ENCODE results near the gene IFIT3.
A peak's percentile ranks its signal among the peaks of the same experiment; 100 is the strongest.
"Not testable (repeated sequence)": the region's sequence is repeated elsewhere in the genome, so short reads cannot be mapped to it uniquely, and the experiment has no call there.

Gene IFIT3

DNA sequence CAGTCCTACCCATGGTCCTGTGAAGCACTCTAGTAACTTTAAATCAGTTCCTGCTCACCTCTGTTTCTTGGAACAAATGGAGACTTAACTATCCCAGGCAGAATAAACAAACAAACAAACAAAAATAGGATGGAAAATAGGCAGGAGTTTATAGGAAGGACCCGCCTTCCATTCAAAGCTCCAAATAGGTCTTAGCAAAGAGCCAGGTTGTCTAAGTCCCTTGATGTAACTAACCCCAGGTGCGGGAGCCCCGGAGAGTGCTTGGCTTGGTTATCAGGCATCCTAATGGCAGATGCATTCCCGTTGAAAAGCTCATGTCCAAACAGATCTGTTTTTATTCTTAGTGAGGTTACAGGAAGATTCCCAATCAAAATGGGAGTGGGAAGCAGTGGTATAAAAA lies 23.8 kb upstream of the IFIT3 start:
- no peak for DNase-seq

DNA sequence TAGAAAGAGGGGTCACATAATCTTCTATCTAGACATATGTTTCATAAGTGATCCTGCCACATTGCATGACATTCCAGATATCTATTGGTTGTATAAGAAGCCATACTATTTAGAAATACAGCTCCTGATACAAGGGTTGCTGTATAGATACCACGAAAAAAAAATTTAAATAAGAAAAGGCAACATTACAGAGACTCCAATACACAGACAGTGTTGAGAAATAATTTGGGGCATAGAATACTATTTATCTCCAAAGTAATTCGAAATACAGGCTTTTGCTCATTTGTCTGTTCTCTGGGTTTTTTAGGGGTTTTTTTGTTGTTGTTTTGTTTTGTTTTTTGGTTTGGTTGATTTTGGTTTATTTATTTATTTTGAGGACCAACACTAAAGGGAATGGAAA lies 23.4 kb upstream of the IFIT3 start:
- no peak for DNase-seq

DNA sequence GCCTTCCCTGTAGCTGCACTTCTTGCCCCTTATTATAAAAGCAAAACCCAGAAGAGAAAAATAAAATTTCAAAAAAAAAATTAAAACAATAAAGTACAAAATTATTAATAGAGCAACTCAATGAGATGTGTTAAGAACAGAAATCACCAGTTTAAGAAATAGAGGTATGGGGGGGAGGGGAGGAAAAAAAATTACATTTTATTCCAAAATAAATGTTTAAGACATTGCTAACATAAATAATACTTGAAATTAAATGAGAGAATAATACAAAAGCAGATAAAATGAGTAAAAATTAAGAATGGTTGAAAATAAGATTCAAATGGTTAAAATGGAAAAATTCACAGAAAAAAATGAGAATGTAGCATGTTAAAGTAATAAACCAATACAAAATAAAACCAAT lies 22.9 kb upstream of the IFIT3 start:
- DNase-seq = no peak

DNA sequence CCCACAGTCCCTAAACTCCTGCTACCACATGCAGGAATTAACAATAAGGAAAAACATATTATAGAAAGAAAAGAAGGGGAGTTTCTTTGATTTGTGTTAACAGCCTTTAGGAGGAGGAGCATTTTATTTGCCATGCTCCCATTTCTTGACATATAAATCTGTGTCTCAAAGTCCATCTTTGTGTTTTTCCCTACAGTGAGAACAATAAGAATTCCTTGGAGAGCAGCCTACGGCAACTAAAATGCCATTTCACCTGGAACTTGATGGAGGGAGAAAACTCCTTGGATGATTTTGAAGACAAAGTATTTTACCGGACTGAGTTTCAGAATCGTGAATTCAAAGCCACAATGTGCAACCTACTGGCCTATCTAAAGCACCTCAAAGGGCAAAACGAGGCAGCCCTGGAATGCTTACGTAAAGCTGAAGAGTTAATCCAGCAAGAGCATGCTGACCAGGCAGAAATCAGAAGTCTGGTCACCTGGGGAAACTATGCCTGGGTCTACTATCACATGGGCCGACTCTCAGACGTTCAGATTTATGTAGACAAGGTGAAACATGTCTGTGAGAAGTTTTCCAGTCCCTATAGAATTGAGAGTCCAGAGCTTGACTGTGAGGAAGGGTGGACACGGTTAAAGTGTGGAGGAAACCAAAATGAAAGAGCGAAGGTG lies 21.9 kb upstream of the IFIT3 start:
- no peak for DNase-seq

DNA sequence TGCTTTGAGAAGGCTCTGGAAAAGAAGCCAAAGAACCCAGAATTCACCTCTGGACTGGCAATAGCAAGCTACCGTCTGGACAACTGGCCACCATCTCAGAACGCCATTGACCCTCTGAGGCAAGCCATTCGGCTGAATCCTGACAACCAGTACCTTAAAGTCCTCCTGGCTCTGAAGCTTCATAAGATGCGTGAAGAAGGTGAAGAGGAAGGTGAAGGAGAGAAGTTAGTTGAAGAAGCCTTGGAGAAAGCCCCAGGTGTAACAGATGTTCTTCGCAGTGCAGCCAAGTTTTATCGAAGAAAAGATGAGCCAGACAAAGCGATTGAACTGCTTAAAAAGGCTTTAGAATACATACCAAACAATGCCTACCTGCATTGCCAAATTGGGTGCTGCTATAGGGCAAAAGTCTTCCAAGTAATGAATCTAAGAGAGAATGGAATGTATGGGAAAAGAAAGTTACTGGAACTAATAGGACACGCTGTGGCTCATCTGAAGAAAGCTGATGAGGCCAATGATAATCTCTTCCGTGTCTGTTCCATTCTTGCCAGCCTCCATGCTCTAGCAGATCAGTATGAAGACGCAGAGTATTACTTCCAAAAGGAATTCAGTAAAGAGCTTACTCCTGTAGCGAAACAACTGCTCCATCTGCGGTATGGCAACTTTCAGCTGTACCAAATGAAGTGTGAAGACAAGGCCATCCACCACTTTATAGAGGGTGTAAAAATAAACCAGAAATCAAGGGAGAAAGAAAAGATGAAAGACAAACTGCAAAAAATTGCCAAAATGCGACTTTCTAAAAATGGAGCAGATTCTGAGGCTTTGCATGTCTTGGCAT lies 21.1 kb upstream of the IFIT3 start:
- DNase-seq = no peak

DNA sequence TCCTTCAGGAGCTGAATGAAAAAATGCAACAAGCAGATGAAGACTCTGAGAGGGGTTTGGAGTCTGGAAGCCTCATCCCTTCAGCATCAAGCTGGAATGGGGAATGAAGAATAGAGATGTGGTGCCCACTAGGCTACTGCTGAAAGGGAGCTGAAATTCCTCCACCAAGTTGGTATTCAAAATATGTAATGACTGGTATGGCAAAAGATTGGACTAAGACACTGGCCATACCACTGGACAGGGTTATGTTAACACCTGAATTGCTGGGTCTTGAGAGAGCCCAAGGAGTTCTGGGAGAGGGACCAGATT lies 20.6 kb upstream of the IFIT3 start:
- DNase-seq = no peak

DNA sequence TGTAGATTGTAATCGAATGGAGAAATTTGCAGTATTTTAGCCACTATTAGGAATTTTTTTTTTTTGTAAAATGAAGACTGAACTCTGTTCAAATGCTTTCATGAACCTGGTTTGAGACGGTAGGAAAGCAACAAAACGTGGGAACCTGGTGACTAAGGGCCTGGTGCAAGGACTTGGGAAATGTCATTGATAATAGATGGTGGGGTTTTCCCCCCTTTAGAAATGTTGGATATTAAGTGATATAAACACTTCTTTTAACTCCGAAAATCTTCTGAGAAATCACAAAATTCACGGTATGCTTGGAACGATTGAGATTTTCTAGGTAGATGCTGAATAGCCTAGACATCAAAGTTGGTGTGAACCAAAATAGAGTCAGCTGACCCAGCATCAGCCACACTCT lies 19.5 kb upstream of the IFIT3 start:
- no peak for DNase-seq

DNA sequence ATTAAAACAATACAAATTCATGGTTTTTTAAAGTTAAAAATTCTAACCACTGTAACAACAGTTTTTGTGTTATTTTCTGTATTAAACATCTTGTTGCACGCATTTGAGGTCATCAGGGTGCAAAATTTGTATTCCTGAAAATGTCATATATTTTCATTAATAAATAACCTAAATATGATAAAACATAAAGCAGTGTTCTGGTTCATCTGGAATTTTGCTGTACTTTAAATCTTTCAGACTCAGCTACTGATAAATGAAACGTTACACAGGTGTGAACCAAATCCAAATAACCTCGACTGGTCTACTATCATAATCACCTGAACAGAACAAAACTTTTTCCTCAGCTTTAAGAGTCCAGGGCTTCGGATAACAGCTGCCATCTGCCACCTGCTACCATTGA lies 19.1 kb upstream of the IFIT3 start:
- DNase-seq = no peak

DNA sequence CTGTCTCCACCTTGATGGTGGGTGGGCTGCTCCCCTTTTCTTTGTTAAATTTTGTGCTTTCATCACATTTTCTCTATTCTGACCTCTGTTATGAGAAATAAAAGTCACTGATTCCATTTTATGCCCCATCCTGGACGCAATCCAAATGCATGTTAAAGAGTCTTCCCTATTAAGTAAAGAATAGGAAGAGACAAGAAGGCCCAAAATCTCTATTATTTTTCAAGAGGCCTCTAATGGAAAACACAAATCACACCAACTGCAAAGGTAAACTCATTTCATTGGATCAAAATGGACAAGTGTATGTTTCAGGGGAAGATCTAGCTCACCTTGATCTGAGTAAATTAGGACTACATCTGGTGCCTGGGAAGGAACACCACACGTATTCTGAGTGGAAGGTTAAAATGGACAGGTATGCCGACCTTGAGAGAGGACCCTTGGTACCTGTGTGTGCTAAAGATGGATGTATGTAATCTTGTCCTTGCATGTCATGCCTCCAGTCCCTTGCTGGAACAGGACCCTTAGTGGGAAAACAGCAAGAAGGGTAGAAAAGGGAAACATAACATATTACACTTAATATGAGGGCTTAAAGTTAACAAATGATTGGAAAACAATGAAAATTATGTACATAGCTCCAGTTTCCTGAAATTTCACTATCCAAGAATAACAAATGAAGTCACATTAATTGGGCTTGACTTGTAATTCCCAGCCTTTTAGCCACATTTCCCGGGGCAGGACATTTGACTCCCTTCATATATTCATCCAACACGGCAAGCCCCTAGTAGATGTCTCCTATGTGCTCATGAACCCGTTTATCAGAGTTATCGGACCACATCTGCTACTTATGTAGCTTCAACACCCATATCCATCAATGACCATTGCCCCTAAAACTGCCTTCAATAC lies 18.4 kb upstream of the IFIT3 start:
- DNase-seq = no peak

DNA sequence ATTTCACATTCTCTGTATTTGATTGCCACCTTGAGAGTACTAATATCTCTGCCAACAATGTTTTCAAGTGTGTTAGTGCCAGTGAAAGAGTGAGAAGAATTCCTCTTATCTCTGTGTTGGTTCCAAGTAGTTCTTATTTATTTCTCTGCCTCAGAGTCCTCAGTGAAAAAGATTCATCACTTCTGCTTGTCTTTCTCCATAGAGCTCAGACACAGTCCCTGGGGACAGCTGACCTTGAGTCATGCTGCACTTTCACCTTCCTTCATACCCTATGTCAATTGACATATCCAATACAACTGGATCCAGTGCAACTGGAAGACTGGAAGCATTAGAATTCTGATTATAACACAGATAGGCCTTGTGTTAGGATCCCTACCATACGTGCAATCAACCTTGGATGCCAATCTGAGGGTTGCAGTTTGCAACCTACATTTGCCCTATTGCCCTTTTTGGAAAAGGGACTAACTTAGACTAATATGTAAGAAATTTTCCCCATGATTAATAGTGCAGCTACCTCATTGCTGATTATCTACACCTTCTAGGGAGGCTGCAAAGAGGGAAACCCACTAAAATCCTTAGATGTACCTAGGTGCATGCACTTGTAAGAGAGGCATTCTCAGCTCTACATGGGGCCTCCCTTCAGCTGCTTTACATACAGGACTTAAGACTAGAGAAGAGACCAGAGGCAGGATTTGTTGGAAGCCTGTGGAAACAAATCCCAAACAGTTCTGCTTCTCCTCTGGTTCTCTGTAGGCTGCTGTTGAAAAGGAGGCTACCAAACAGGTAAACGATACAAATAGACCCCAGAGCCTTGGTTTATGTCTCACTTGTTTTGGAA lies 17.5 kb upstream of the IFIT3 start:
- no peak for DNase-seq

DNA sequence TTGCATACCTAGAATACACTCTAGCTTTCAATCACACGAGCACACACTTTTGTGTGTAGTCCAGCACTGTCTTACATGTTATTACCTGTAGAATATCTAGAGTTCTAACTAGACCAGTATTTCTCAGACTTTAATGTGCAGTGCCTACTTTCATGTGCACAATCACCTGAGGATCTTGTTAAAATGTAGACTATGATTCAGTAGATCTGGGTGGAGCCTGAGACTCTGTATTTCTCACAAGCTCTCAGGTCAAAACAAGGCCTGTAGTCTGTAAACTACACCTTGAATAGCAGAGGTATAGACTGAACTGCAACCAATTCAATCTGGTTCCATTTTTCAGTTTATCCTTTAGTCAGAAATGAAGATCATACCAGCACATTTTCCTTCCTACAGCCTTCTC lies 14.8 kb upstream of the IFIT3 start:
- DNase-seq = no peak

DNA sequence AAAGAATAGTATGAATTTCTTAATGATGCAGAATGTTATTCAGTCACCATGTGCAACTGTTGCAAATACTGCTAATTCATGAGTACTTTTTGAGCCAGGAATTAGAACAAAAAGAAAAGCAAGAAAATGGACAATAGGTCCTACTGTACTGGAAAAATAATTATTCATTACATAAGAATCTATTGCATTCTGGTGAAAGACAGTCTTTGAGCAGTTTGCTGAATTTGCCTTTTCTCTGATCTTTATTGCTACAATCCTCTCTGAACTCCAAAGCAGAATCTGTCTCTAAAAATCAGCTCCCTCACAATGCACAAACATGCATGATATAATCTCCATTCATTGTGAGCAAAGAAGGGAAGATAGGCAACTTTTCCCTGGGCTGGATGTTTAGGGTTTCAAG lies 13.1 kb upstream of the IFIT3 start:
- DNase-seq = no peak

DNA sequence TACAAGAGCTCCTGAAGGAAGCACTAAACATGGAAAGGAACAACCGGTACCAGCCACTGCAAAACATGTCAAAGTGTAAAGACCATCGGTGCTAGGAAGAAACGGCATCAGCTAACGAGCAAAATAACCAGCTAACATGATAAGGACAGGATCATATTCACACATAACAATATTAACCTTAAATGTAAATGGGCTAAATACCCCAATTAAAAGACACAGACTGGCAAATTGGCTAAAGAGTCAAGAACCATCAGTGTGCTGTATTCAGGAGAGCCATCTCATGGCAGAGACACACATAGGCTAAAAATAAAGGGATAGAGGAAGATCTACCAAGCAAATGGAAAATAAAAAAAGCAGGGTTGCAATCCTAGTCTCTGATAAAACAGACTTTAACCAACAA lies 9.8 kb upstream of the IFIT3 start:
- DNase-seq = not testable (repeated sequence)

DNA sequence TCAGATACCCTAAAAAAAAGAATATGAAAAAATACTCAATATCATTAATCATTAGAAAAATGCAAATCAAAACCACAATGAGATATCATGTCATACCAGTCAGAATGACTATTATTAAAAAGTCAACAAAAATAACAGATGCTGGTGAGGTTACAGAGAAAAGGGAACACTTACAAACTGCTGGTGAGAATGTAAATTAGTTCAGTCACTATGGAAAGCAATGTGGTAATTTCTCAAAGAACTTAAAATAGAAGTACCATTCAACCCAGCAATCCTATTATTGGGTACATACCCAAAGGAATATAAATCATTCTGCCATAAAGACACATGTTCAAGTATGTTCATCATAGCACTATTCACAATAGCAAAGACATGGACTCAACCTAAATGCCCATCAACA lies 2.7 kb upstream of the IFIT3 start:
- not testable (repeated sequence) for DNase-seq

DNA sequence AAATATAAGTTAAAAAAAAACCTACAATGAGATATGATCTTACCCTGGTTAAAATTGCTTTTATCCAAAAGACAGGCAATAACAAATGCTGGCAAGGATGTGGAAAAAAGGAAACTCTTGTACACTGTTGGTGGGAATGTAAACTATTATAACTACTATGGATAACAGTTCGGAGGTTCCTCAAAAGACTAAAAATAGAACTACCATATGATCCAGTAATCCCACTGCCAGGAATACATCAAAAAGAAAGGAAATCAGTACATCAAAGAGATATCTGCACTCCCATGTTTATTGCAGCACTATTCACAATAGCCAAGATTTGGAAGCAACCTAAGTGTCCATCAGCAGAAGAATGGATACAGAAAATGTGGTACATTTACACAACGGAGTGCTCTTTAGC lies 1.9 kb upstream of the IFIT3 start:
- not testable (repeated sequence) for DNase-seq

DNA sequence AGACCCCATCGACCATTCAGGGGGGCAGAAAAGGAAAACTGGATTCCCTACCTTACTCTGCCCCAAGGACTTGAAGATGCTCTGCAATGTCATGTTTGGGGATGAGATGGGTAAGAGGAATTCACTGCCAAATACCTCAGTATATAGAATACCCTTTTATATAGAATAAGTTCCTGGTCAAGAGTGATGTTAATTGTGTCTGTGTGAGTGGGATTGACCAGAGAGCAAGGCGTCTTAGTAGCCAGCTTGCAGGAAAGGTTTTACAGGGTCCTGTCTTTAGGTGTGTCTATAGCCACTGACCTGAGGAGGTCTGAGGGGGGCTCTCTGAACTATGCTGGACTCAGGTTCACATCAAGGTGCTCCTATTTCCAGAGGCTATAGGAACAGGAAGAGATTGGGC lies 1.4 kb downstream of the IFIT3 start:
- no peak for DNase-seq

DNA sequence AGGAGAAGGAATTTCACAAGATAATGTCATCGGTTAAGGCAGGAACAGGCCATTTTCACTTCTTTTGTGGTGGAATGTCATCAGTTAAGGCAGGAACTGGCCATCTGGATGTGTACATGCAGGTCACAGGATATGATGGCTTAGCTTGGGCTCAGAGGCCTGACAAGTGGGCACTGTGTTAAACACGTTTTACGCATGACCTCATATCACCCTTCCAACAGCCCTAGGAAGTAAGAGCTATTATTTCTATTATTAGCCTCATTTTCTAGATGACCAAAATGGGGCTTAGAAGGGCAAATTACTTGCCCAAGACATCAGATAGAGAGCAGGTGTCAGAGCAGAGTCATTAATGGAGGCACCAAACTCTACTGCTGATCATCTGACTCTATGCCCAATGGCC lies 2.2 kb downstream of the IFIT3 start:
- DNase-seq = not testable (repeated sequence)

DNA sequence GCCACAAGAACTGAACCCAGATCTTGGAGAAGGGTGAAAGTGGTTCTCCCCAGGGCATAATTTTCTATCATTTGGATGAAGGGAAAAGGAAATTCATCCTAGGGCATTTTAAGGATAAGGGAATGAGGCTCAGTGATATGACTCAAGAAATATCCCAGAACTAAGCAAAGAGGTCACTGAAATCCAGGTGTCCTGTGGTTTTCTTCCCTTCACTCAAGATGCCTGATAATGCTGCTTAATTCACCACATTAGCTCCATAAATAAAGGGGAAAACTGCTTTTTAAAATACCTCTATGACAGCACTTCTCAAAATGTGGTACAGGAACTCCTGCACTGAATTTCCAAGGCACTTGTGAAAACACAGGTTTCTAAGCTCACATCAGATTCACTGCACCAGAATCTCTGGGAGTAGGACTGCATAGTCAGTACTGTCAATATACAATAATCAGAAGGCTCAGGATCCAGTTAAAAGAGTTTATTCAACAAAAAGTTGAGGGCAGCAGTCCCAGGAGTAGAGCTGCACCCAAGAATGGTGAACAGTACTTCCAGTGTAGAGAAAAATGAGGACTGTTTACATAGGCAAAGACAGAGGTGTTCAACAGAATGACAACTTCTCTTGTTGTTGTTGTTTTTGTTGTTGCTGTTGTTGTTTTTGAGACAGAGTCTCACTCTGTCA lies 2.9 kb downstream of the IFIT3 start:
- DNase-seq = no peak

DNA sequence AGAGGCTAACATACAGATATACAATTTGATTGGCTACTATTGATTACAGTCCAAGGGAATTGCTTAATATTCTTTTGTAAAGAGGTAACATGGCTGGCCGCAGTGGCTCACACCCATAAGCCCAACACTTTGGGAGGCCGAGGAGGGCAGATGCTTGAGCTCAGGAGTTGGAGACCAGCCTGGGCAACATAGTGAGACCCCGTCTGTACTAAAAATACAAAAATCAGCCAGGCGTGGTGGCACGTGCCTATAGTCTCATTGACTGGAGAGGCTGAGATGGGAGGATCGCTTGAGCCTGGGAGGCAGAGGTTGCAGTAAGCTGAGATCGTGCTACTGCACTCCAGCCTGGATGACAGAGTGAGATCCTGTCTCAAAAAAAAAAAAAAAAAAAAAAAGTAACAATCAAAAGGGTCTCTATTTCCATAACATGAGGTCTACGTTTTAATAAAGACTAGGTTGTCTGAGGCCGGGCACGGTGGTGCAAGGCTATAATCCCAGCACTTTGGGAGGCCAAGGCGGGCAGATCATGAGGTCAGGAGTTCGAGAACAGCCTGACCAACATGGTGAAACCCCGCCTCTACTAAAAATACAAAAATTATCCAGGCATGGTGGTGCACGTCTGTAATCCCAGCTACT lies 3.8 kb downstream of the IFIT3 start:
- DNase-seq = not testable (repeated sequence)

DNA sequence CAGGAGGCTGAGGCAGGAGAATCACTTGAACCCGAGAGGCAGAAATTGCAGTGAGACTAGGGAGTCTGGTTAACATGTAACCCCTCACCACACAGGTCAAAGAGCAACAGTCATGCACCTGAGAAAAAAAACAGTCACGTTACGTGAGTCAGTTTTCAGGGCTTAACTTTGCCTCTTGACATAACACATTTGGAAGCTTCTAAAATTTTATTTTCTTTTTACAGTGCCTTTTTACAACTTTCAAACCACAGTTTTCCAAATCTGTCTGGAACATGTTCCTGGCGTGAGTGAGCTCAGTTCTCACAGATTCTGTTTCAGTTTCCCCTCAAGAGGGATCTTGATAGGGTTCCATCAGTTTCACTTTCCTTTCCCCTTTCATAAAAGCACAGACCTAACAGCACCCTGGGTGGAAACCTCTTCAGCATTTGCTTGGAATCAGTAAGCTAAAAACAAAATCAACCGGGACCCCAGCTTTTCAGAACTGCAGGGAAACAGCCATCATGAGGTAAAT lies 4.4 kb downstream of the IFIT3 start:
- peak in 1 of 2 experiments; percentile 26 for DNase-seq

DNA sequence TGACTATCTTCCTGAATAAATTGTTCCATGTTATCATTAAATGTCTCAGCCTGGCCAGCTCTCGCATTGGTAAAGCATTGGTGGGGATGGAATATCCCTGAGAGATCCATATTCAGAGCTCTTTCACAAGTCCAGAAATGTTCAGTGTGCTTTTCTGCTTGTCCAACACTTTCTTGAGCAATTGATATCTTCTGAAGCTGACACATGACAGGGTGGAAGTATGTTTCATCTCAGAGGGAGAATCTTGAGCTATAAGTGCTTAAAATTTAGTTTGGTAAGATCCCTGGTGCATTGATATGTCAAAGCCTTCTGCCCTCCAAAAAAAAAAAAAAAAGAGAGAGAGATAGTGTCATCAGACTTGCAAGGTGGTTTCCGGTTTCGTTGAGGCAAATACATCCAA lies 7.4 kb downstream of the IFIT3 start:
- DNase-seq = no peak

DNA sequence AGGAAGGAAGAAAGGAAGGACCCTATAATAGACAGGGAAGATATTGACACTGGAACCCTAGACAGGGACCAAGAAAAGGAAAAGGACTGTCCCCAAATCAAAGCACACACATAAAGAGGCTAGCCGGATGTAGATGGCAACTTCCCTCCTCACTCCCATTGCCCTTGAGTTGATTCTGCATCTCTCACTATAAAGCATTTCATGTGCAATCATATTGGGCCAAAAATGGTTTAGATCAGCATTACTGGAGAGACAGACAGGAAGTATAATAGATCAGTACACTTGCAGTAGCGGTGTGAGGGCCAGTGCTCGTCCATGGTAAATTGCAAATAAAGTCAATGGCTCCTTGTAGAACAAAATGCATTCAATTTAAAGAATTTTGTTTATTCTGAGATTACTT lies 8.4 kb downstream of the IFIT3 start:
- no peak for DNase-seq
